Fibroblast of lung (primary cell): ENCODE results near the gene VPS11. TPM values are rescaled to one million over a fixed set of nuclear protein-coding genes. Genes with fewer than 3 reads are reported as not detected.

Experiments
- DNase-seq, 2 donors: peaks; one replicate each; pipeline versions ENCODE4 v3.0.0 to v3.0.0-alpha.2; 2010; ENCODE audit warnings: low read depth in 2 of 2
- H2AFZ ChIP-seq: 2 replicates; pipeline ENCODE4 v1.5.1; 2012; ENCODE audit warnings: low read length, control low read depth, inconsistent platforms
- H3K27ac ChIP-seq: 2 replicates; pipeline ENCODE4 v1.5.1; 2011; ENCODE audit warnings: low read length, control low read depth; ENCODE audit not compliant: insufficient read depth
- H3K27me3 ChIP-seq: 2 replicates; pipeline ENCODE4 v1.5.1; 2011; ENCODE audit warnings: mild to moderate bottlenecking, low read length; ENCODE audit not compliant: control insufficient read depth, insufficient read depth
- H3K36me3 ChIP-seq: 2 replicates; pipeline ENCODE4 v1.5.1; 2011; ENCODE audit warnings: low read length; ENCODE audit not compliant: control insufficient read depth, insufficient read depth
- H3K4me1 ChIP-seq: 2 replicates; pipeline ENCODE4 v1.5.1; 2011; ENCODE audit warnings: low read length; ENCODE audit not compliant: control insufficient read depth, insufficient read depth; ENCODE audit errors: extremely low read depth
- H3K4me2 ChIP-seq: 2 replicates; pipeline ENCODE4 v1.5.1; 2011; ENCODE audit warnings: low read length, control low read depth; ENCODE audit not compliant: insufficient read depth; ENCODE audit errors: extremely low read depth
- H3K4me3 ChIP-seq, 4 experiments: fragments of 200-600 bp in 1 of 4; sonication (generic) in 1 of 4; replicated peaks in 1 of 4; 2 replicates each; pipeline ENCODE4 v1.5.1; 2011 to 2016; ENCODE audit warnings: low read length in 4 of 4, low read depth in 3 of 4, mild to moderate bottlenecking in 3 of 4, control low read depth in 2 of 4, inconsistent platforms in 1 of 4, mixed read lengths in 1 of 4; ENCODE audit not compliant: insufficient read depth in 1 of 4; ENCODE audit errors: control extremely low read depth in 1 of 4
- H3K79me2 ChIP-seq: 2 replicates; pipeline ENCODE4 v1.5.1; 2012; ENCODE audit warnings: mild to moderate bottlenecking, low read length, inconsistent platforms; ENCODE audit not compliant: control insufficient read depth, insufficient read depth
- H3K9ac ChIP-seq: 2 replicates; pipeline ENCODE4 v1.5.1; 2011; ENCODE audit warnings: mild to moderate bottlenecking, low read length, control low read depth; ENCODE audit not compliant: insufficient read depth
- H3K9me3 ChIP-seq: 2 replicates; pipeline ENCODE4 v1.5.1; 2012; ENCODE audit warnings: low read depth, low read length; ENCODE audit not compliant: control insufficient read depth, insufficient read depth
- H4K20me1 ChIP-seq: 2 replicates; pipeline ENCODE4 v1.5.1; 2011; ENCODE audit warnings: low read length; ENCODE audit not compliant: control insufficient read depth, insufficient read depth; ENCODE audit errors: extremely low read depth
- CTCF ChIP-seq, 2 donors: IDR thresholded peaks in 1 of 2; conservative IDR thresholded peaks in 1 of 2; 1 replicate in 1 of 2; 2 replicates in 1 of 2; pipeline ENCODE4 v1.5.1; 2011 to 2012; ENCODE audit warnings: low read length in 2 of 2, control low read depth in 1 of 2, inconsistent platforms in 1 of 2, low read depth in 1 of 2, mild to moderate bottlenecking in 1 of 2
- EZH2 ChIP-seq: IDR thresholded peaks from 2 replicates; pipeline ENCODE4 v1.5.1; 2012; ENCODE audit warnings: low read length, control low read depth, mild to moderate bottlenecking; ENCODE audit errors: missing control alignments
- polyA plus RNA-seq, 2 donors: library from polyadenylated mRNA; depleted of rRNA in 1 of 2; stranded (reverse) in 1 of 2; unstranded in 1 of 2; fragments of >200 nt; gene quantifications; 2 replicates each; pipeline ENCODE4 v1.2.1, GENCODE V29; 2011 to 2012; ENCODE audit warnings: missing spikeins in 1 of 2
- total RNA-seq: library from RNA; depleted of rRNA; stranded (reverse); fragments of >200 nt; gene quantifications from 2 replicates; pipeline ENCODE4 v1.2.1, GENCODE V29; 2014

Gene VPS11
- total and polyA plus RNA-seq, 2 donors (not counting 1 experiment from before 2014, with no cell fraction given), result 9.1 to 34.3 TPM

DNA sequence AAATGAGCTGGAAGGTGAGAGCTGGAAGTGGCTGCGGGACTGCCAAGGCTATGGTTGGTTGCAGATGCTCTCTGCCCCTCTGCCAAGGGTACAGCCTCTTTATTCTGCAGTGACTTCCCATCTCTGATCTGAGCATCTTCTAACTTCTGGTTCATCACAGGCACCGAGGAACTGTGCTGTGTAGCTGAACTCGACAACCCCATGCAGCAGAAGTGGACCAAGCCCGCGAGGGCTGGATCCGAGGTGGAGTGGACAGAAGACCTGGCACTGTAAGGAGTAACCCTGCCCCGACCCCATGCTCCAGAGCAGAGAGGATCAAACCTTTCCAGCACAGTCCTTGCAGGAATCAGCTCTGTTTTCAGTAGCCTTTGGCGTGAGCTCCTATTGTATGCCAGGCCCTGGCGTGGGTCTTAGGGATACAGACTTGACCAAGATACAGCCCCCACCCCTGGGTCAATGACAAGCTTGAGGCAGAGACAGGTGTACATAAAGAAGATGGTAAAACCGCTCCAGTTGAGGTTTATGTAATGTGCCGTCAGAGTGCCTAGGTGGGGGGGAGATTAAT, 43.8 kb downstream of the VPS11 start:
- Histone ChIP-seq H2AFZ (no peak overlapping the region), H3K36me3 (peaks cover 10% of the 10 kb centered on the region), H3K4me3 (no peak overlapping the region), H3K79me2 (peaks cover 9% of the 10 kb centered on the region), H3K4me1 (peaks cover 12% of the 10 kb centered on the region), H3K27me3 (no peaks in the 10 kb centered on the region), H3K27ac (no peak overlapping the region), H3K9ac (no peak overlapping the region), H3K9me3 (no peaks in the 10 kb centered on the region), H4K20me1 (no peaks in the 10 kb centered on the region), H3K4me2 (no peak overlapping the region)
- TF ChIP-seq CTCF (conservative IDR thresholded peaks at IDR 0.05 in 1 of 2, IDR thresholded peaks at IDR 0.05 in 1 of 2; ENCODE audit: low read depth in 1 of 2, low read length in 2 of 2) (no peak), EZH2 (no peak)
- DNase-seq, result no peak

DNA sequence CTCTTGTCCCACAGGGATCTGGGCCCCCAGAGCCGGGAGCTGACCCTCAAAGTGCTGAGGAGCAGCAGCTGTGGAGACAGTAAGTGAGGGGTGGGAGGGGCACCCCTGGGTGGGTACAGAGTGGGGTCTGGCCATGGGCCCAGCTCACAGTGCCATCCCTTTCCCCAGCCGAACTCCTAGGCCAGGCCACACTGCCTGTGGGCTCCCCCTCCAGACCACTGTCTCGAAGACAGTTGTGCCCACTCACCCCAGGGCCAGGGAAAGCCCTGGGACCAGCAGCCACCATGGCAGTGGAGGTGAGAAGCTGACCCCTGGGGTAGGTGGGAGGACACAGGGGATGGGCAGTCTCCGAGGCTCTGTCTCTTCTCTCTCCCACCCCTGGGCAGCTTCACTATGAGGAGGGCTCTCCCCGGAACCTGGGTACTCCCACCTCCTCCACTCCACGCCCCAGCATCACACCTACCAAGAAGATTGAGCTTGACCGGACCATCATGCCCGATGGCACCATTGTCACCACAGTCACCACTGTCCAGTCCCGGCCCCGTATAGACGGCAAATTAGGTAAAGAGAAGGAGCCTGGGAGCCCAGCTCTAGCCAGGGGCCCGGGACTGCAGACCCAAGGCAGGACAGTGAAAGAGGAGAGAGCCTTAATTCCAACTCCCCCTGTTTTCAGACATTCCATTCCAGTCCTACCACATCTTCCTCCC, 44.8 kb downstream of the VPS11 start:
- H3K9me3 ChIP-seq, result no peaks in the 10 kb centered on the region
- no peak overlapping the region for H3K4me2 ChIP-seq
- peaks cover 8% of the 10 kb centered on the region for H3K4me1 ChIP-seq
- no peak overlapping the region for H2AFZ ChIP-seq
- no peak overlapping the region for H3K9ac ChIP-seq
- DNase-seq, result no peak
- no peak overlapping the region for H3K27ac ChIP-seq
- H3K27me3 ChIP-seq, result no peaks in the 10 kb centered on the region
- no peaks in the 10 kb centered on the region for H4K20me1 ChIP-seq
- TF ChIP-seq CTCF (conservative IDR thresholded peaks at IDR 0.05 in 1 of 2, IDR thresholded peaks at IDR 0.05 in 1 of 2; ENCODE audit: low read depth in 1 of 2, low read length in 2 of 2), result no peak
- no peak for TF ChIP-seq EZH2
- peaks cover 9% of the 10 kb centered on the region for H3K79me2 ChIP-seq
- H3K36me3 ChIP-seq, result peaks cover 10% of the 10 kb centered on the region
- no peak overlapping the region for H3K4me3 ChIP-seq

DNA sequence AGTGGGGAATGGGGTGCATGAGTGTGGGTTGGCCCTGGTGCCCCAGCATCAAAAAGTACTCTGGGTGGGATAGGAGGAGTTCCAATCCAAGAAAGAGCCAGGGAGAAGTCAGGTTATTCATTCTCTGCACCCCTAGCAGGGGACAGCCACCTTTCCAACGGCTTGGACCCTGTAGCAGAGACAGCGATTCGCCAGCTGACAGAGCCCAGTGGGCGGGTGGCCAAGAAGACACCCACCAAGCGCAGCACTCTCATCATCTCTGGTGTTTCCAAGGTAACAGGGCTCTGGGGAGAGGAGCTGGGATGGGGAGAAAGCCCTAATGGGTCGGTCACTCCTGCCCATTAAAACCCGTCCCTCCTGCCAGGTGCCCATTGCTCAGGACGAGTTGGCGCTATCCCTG, 46.1 kb downstream of the VPS11 start:
- Histone ChIP-seq H4K20me1 (no peaks in the 10 kb centered on the region), H3K27me3 (no peaks in the 10 kb centered on the region), H3K9ac (no peak overlapping the region), H3K4me3 (no peak overlapping the region), H3K9me3 (no peaks in the 10 kb centered on the region), H3K36me3 (peaks cover 10% of the 10 kb centered on the region), H3K4me1 (peaks cover 2% of the 10 kb centered on the region), H3K4me2 (no peak overlapping the region), H2AFZ (no peak overlapping the region), H3K79me2 (peaks cover 2% of the 10 kb centered on the region), H3K27ac (no peak overlapping the region)
- DNase-seq, result no peak
- TF ChIP-seq EZH2, result no peak
- no peak for TF ChIP-seq CTCF (conservative IDR thresholded peaks at IDR 0.05 in 1 of 2, IDR thresholded peaks at IDR 0.05 in 1 of 2; ENCODE audit: low read depth in 1 of 2, low read length in 2 of 2)
